Neural cell (in vitro differentiated cells): ENCODE data around the gene NAP1L5. TPM values are rescaled to one million over a fixed set of nuclear protein-coding genes. Genes with fewer than 3 reads are reported as not detected.

Experiments used
- H2AFZ ChIP-seq: fragments of 200-600, 300-800 bp; sonication (generic), shearing (Covaris generic); 2 replicates; pipeline ENCODE4 v1.6.0; 2014; ENCODE audit warnings: low read depth, mild to moderate bottlenecking, antibody characterized with exemption, low read length, moderate library complexity
- H3F3A ChIP-seq: fragments of 200-600 bp; shearing (Covaris generic); 2 replicates; pipeline ENCODE4 v1.6.1; 2016; ENCODE audit warnings: mild to moderate bottlenecking, moderate library complexity, mixed read lengths, antibody characterized with exemption, low read length; ENCODE audit not compliant: insufficient read depth, poor library complexity, severe bottlenecking
- H3K27ac ChIP-seq: fragments of 200-600, 300-800 bp; sonication (generic), shearing (Covaris generic); 2 replicates; pipeline ENCODE4 v1.5.1; 2014; ENCODE audit warnings: mild to moderate bottlenecking, low read length, moderate library complexity
- H3K27me3 ChIP-seq: fragments of 300-800, 200-600 bp; sonication (generic), shearing (Covaris generic); 2 replicates; pipeline ENCODE4 v1.6.0; 2014; ENCODE audit warnings: mild to moderate bottlenecking, low read depth, low read length, moderate library complexity; ENCODE audit not compliant: insufficient read depth
- H3K36me3 ChIP-seq: fragments of 300-800, 200-600 bp; sonication (generic), shearing (Covaris generic); 2 replicates; pipeline ENCODE4 v1.5.1; 2014; ENCODE audit warnings: mild to moderate bottlenecking, antibody characterized with exemption, low read length, moderate library complexity; ENCODE audit not compliant: insufficient read depth
- H3K4me2 ChIP-seq: fragments of 300-800, 200-600 bp; sonication (generic), shearing (Covaris generic); 2 replicates; pipeline ENCODE4 v1.6.0; 2014; ENCODE audit warnings: mild to moderate bottlenecking, low read length
- H3K4me3 ChIP-seq: fragments of 300-800, 200-600 bp; sonication (generic), shearing (Covaris generic); 2 replicates; pipeline ENCODE4 v1.5.1; 2014; ENCODE audit warnings: mild to moderate bottlenecking, low read length, moderate library complexity
- H3K79me2 ChIP-seq: fragments of 200-600 bp; shearing (Covaris generic); replicated peaks from 2 replicates; pipeline ENCODE4 v1.6.0; 2014; ENCODE audit warnings: mild to moderate bottlenecking, low read length, moderate library complexity; ENCODE audit not compliant: insufficient read depth
- H3K9ac ChIP-seq: fragments of 300-800, 200-600 bp; sonication (generic), shearing (Covaris generic); 2 replicates; pipeline ENCODE4 v1.6.1; 2016; ENCODE audit warnings: mild to moderate bottlenecking, low read length, mixed read lengths
- H3K9me2 ChIP-seq: fragments of 200-600 bp; shearing (Covaris generic); 2 replicates; pipeline ENCODE4 v1.6.1; 2016; ENCODE audit warnings: mild to moderate bottlenecking, low read length, mixed read lengths; ENCODE audit not compliant: insufficient read depth
- H3K9me3 ChIP-seq: fragments of 200-600, 300-800 bp; sonication (generic), shearing (Covaris generic); 2 replicates; pipeline ENCODE4 v1.6.1; 2016; ENCODE audit warnings: mild to moderate bottlenecking, mixed run types, low read length, moderate library complexity, mixed read lengths
- H4K20me1 ChIP-seq: fragments of 200-600 bp; shearing (Covaris generic); 2 replicates; pipeline ENCODE4 v1.6.1; 2016; ENCODE audit warnings: mild to moderate bottlenecking, mixed run types; ENCODE audit not compliant: insufficient read depth
- EP300 ChIP-seq: fragments of 450-650 bp; conservative IDR thresholded peaks from 2 replicates; pipeline ENCODE4 v1.6.1; 2014; ENCODE audit warnings: antibody characterized with exemption, mild to moderate bottlenecking, moderate library complexity; ENCODE audit not compliant: poor library complexity, severe bottlenecking
- EZH2 ChIP-seq: fragments of 200-600, 300-800 bp; shearing (Covaris generic), sonication (generic); IDR thresholded peaks from 2 replicates; pipeline ENCODE4 v1.6.1; 2014; ENCODE audit warnings: antibody characterized with exemption, low read length, borderline replicate concordance, mild to moderate bottlenecking; ENCODE audit not compliant: insufficient read depth, poor library complexity, severe bottlenecking
- POLR2AphosphoS5 ChIP-seq: IDR thresholded peaks from 2 replicates; pipeline ENCODE4 v1.6.1; 2012
- RAD21 ChIP-seq: fragments of 450-650 bp; conservative IDR thresholded peaks from 2 replicates; pipeline ENCODE4 v1.6.1; 2014; ENCODE audit warnings: antibody characterized with exemption, mild to moderate bottlenecking, moderate library complexity
- SMC3 ChIP-seq: fragments of 450-650 bp; conservative IDR thresholded peaks from 2 replicates; pipeline ENCODE4 v1.6.1; 2014; ENCODE audit warnings: antibody characterized with exemption, mild to moderate bottlenecking, moderate library complexity; ENCODE audit not compliant: poor library complexity
- polyA plus RNA-seq: library from polyadenylated mRNA; depleted of rRNA; stranded (reverse); fragments of >200 nt; gene quantifications from 2 replicates; pipeline ENCODE4 v1.2.3, GENCODE V29; 2014
- TF ChIP-seq, protein P1 (sequence below): fragments of 450-650 bp; IDR thresholded peaks from 2 replicates; pipeline ENCODE4 v1.5.1; 2014; ENCODE audit warnings: antibody characterized with exemption, mild to moderate bottlenecking, moderate library complexity; ENCODE audit not compliant: poor library complexity, severe bottlenecking
- TF ChIP-seq, protein P2 (sequence below): IDR thresholded peaks from 2 replicates; pipeline ENCODE4 v1.6.1; 2012; ENCODE audit warnings: borderline replicate concordance

The NAP1L5 gene
- polyA plus RNA-seq, 1 donor from 2014 or later = 53.1 TPM

DNA sequence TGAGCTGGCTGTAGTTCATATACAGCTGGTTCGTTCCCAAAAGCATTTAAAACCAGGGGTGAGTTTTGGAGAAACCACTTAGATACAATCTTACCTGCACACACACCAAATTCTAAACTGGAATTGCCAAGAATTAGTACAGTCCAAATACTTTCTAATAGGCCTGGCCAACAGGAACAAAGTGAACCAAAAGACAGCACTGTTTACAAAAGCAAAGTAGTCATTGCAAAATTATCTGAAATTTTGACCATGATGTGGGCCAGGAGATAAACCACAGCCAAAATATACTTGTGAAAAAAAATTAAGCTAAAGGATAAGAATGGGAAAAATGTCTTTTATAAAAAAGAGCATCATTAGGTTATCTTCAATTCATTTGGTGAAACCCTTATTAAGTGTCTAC lies 37.9 kb upstream of the NAP1L5 start:
- H4K20me1 ChIP-seq = no peaks in the 10 kb centered on the region
- TF ChIP-seq RAD21 (no peak), POLR2AphosphoS5 (no peak), EZH2 (no peak), SMC3 (no peak), EP300 (no peak)
- TF ChIP-seq, protein P1, sequence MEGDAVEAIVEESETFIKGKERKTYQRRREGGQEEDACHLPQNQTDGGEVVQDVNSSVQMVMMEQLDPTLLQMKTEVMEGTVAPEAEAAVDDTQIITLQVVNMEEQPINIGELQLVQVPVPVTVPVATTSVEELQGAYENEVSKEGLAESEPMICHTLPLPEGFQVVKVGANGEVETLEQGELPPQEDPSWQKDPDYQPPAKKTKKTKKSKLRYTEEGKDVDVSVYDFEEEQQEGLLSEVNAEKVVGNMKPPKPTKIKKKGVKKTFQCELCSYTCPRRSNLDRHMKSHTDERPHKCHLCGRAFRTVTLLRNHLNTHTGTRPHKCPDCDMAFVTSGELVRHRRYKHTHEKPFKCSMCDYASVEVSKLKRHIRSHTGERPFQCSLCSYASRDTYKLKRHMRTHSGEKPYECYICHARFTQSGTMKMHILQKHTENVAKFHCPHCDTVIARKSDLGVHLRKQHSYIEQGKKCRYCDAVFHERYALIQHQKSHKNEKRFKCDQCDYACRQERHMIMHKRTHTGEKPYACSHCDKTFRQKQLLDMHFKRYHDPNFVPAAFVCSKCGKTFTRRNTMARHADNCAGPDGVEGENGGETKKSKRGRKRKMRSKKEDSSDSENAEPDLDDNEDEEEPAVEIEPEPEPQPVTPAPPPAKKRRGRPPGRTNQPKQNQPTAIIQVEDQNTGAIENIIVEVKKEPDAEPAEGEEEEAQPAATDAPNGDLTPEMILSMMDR = no peak
- TF ChIP-seq, protein P2, sequence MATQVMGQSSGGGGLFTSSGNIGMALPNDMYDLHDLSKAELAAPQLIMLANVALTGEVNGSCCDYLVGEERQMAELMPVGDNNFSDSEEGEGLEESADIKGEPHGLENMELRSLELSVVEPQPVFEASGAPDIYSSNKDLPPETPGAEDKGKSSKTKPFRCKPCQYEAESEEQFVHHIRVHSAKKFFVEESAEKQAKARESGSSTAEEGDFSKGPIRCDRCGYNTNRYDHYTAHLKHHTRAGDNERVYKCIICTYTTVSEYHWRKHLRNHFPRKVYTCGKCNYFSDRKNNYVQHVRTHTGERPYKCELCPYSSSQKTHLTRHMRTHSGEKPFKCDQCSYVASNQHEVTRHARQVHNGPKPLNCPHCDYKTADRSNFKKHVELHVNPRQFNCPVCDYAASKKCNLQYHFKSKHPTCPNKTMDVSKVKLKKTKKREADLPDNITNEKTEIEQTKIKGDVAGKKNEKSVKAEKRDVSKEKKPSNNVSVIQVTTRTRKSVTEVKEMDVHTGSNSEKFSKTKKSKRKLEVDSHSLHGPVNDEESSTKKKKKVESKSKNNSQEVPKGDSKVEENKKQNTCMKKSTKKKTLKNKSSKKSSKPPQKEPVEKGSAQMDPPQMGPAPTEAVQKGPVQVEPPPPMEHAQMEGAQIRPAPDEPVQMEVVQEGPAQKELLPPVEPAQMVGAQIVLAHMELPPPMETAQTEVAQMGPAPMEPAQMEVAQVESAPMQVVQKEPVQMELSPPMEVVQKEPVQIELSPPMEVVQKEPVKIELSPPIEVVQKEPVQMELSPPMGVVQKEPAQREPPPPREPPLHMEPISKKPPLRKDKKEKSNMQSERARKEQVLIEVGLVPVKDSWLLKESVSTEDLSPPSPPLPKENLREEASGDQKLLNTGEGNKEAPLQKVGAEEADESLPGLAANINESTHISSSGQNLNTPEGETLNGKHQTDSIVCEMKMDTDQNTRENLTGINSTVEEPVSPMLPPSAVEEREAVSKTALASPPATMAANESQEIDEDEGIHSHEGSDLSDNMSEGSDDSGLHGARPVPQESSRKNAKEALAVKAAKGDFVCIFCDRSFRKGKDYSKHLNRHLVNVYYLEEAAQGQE = no peak
- no peaks in the 10 kb centered on the region for H3K9me2 ChIP-seq
- H3K9ac ChIP-seq = no peak overlapping the region
- H3K4me3 ChIP-seq = no peak overlapping the region
- no peak overlapping the region for H3K4me2 ChIP-seq
- H3F3A ChIP-seq = no peaks in the 10 kb centered on the region
- H3K9me3 ChIP-seq = no peaks in the 10 kb centered on the region
- no peaks in the 10 kb centered on the region for H3K27me3 ChIP-seq
- no peak overlapping the region for H2AFZ ChIP-seq
- no peaks in the 10 kb centered on the region for H3K36me3 ChIP-seq
- no peaks in the 10 kb centered on the region for H3K79me2 ChIP-seq
- no peak overlapping the region for H3K27ac ChIP-seq

DNA sequence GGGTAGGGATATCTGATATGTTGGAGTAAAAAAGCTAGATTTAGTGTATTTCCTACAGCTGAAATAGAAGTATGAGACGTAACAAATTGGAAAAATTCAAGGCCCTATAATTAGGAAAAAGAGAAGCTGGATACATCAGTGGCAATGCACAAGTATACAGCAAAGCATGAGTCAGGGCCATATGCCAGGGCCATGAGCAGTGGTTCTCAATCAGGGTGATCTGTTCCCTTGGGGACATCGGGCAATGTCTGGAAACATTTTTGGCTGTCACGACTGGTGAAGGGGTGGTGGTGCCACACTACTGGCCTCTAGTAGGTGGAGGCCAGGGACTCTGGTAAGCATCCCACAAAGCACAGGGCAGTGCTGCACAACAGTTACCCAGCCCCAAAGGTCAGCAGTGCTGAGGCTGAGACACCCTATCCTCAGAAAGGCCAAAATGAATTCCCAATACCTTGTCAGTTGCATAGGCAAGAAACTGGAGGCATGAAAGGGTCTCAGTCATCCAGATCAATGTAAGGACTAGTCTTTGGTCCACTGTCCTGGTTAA lies 36.8 kb upstream of the NAP1L5 start:
- no peaks in the 10 kb centered on the region for H4K20me1 ChIP-seq
- H3K27ac ChIP-seq = no peak overlapping the region
- no peaks in the 10 kb centered on the region for H3K27me3 ChIP-seq
- peaks cover 2% of the 10 kb centered on the region for H3K36me3 ChIP-seq
- H3K4me2 ChIP-seq = no peak overlapping the region
- H3K9ac ChIP-seq = no peak overlapping the region
- no peaks in the 10 kb centered on the region for H3K79me2 ChIP-seq
- H3K9me3 ChIP-seq = no peaks in the 10 kb centered on the region
- no peak overlapping the region for H2AFZ ChIP-seq
- no peaks in the 10 kb centered on the region for H3K9me2 ChIP-seq
- TF ChIP-seq, protein P2 = no peak
- H3K4me3 ChIP-seq = no peak overlapping the region
- no peaks in the 10 kb centered on the region for H3F3A ChIP-seq
